Brain microvascular endothelial cell (primary cell): ENCODE measurements around the gene UGT1A6.

ENCODE experiments used
- DNase-seq: peaks from one replicate; pipeline ENCODE4 v3.0.0-alpha.2; 2020
- H3K27ac ChIP-seq: fragments of 250-450 bp; sonication (Bioruptor Pico); 2 replicates; pipeline ENCODE4 v1.5.1; 2020; ENCODE audit warnings: mild to moderate bottlenecking, moderate library complexity
- H3K27me3 ChIP-seq: fragments of 250-450 bp; sonication (Bioruptor Pico); replicated peaks from 2 replicates; pipeline ENCODE4 v1.5.1; 2020; ENCODE audit warnings: mild to moderate bottlenecking
- H3K36me3 ChIP-seq: fragments of 250-450 bp; sonication (Bioruptor Pico); replicated peaks from 2 replicates; pipeline ENCODE4 v1.5.1; 2020; ENCODE audit warnings: mild to moderate bottlenecking
- H3K4me3 ChIP-seq: 2 replicates; pipeline ENCODE4 v1.5.1; 2011; ENCODE audit warnings: low read depth, mild to moderate bottlenecking, control low read depth, low read length, moderate library complexity
- CTCF ChIP-seq: IDR thresholded peaks from 2 replicates; pipeline ENCODE4 v1.5.1; 2011; ENCODE audit warnings: low read depth, mild to moderate bottlenecking, moderate library complexity, low read length, control low read depth, inconsistent platforms; ENCODE audit errors: missing control alignments
- in situ Hi-C: cut with HindIII; loops from 2 replicates; pipeline ENCODE4 v1.10.0; 2017; ENCODE audit warnings: low sequenced_read_pairs, low pct_ligation_motif_present

UGT1A6 gene

GRCh38 chr2:233672886-233673285 is 19.8 kb upstream of the UGT1A6 start:
- in situ Hi-C loops = no loop called here
- no peak overlapping the region for H3K4me3 ChIP-seq

DNA sequence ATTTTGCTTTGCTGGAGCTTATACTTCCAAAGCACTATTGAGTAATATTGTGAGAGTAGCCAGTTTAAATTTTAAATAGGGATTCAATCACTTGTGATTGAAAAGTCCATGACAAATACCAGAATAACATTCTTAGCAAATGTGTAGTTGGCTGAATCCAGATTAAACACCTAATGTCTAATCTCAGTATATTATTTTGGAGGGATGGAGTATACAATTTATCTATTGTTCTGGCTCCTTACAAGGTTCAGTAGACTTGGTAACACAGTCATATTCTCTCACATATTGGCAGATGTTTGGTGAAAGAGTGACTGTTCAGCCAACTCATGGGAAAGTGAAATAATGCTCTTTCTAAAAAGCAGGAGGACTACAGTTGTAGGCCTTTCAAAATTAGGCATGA is 18.8 kb upstream of the UGT1A6 start:
- H3K4me3 ChIP-seq = no peak overlapping the region
- in situ Hi-C loops = no loop called here
- H3K36me3 ChIP-seq = no peaks in the 10 kb centered on the region
- no peak for TF ChIP-seq CTCF
- no peak for DNase-seq
- H3K27me3 ChIP-seq = no peaks in the 10 kb centered on the region
- H3K27ac ChIP-seq = no peak overlapping the region

More at GRCh38 chr2:233672886-233673285, 19.8 kb upstream of the UGT1A6 start:
- Histone ChIP-seq H3K27ac (no peak overlapping the region), H3K27me3 (no peaks in the 10 kb centered on the region), H3K36me3 (no peaks in the 10 kb centered on the region)
- TF ChIP-seq CTCF = no peak
- no peak for DNase-seq

GRCh38 chr2:233674314-233674713 is 18.4 kb upstream of the UGT1A6 start:
- Histone ChIP-seq H3K4me3 (no peak overlapping the region), H3K27ac (no peak overlapping the region), H3K27me3 (no peaks in the 10 kb centered on the region), H3K36me3 (no peaks in the 10 kb centered on the region)
- no peak for DNase-seq
- in situ Hi-C loops = no loop called here
- TF ChIP-seq CTCF = no peak

DNA sequence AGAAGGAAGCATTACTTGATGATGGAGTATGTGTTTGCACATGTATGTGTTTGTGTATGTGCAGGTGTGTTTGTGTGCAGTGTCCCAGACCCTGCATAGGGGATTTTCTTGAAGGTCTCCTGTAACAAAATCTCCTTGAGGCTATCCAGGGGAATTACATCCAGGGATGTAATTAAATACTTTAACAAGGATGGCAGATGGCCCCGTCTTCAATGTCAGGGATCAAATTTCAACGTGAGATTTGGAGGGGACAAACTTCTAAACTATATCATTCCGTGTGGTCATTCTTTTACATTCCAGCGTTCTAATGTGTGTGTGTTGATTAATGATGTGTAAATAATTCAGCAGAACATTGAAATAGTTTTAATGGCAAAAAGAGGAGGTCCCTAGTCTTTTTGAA is 17.7 kb upstream of the UGT1A6 start:
- DNase-seq = no peak
- TF ChIP-seq CTCF = peak; percentile 3
- in situ Hi-C loops = no loop called here
- H3K4me3 ChIP-seq = no peak overlapping the region
- no peak overlapping the region for H3K27ac ChIP-seq
- no peaks in the 10 kb centered on the region for H3K36me3 ChIP-seq
- H3K27me3 ChIP-seq = no peaks in the 10 kb centered on the region

DNA sequence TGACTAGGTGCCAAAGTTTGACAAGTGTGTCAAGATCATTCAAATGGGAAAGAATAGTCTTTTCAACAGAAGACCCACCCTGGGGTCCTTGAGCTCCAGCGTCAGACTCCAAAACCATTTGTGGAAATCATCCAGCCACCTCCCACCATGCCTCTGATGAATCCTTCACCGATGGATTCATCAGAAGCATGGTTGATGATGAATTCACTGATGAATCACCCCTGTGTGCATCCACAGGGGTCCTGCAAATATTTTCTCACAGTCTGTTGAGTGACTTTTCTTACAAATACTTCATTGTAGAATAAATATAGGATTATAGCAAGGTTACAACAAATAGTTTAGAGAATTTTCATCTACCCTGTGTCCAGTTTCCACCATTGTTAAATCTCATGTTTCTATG is 16.6 kb upstream of the UGT1A6 start:
- DNase-seq = peak; percentile 73
- H3K27ac ChIP-seq = peak overlapping the region; percentile 45
- no peaks in the 10 kb centered on the region for H3K27me3 ChIP-seq

More for the DNA sequence above, 16.6 kb upstream of the UGT1A6 start:
- no peak for TF ChIP-seq CTCF
- in situ Hi-C loops = no loop called here
- no peaks in the 10 kb centered on the region for H3K36me3 ChIP-seq
- no peak overlapping the region for H3K4me3 ChIP-seq
